Measurements from ENCODE around the gene CDH23. TPM values are rescaled to one million over a fixed set of nuclear protein-coding genes. Genes with fewer than 3 reads are reported as not detected.

The CDH23 gene
- total RNA-seq, 1 experiment from 2014 or later: 2.9 TPM

DNA sequence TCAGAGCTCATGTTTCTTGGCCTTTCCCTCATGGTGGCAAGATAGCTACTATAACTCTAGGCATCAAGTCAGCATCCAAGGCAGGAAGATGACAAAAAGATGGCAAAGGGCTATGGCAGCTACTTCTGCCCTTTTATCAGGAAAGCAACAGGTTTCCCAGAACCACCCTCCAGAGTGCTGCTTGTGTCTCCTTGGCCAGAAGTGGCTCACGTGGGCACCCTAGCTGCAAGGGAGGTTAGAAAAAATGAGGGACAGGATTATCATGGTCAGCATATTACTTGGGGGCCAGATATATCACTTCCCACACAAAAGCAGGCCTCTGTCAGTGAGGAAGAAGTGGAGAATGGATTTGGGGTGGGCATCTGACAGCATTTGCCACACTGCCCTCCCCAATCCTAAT, 347.1 kb downstream of the CDH23 start:
- Mint-ChIP-seq H3K36me3 (no peaks in the 10 kb centered on the region), H3K4me1 (peaks cover 13% of the 10 kb centered on the region), H3K27ac (no peak overlapping the region), H3K9me3 (peaks cover 10% of the 10 kb centered on the region; the same call in 1 of the 2 replicates), H3K4me3 (no peak overlapping the region), H3K27me3 (ENCODE audit: low read depth) (peaks cover 3% of the 10 kb centered on the region; the same call in 1 of the 2 replicates)
- no peak for ATAC-seq
- no peak for DNase-seq (ENCODE audit: low spot score)
- ChIA-PET CTCF (no interaction called here), POLR2A (no interaction called here)
- TF ChIP-seq, protein P1, sequence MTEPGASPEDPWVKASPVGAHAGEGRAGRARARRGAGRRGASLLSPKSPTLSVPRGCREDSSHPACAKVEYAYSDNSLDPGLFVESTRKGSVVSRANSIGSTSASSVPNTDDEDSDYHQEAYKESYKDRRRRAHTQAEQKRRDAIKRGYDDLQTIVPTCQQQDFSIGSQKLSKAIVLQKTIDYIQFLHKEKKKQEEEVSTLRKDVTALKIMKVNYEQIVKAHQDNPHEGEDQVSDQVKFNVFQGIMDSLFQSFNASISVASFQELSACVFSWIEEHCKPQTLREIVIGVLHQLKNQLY (CRISPR knock-in tag; IDR thresholded peaks at IDR 0.05): no peak
- TF ChIP-seq, protein P2, sequence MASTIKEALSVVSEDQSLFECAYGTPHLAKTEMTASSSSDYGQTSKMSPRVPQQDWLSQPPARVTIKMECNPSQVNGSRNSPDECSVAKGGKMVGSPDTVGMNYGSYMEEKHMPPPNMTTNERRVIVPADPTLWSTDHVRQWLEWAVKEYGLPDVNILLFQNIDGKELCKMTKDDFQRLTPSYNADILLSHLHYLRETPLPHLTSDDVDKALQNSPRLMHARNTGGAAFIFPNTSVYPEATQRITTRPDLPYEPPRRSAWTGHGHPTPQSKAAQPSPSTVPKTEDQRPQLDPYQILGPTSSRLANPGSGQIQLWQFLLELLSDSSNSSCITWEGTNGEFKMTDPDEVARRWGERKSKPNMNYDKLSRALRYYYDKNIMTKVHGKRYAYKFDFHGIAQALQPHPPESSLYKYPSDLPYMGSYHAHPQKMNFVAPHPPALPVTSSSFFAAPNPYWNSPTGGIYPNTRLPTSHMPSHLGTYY (CRISPR knock-in tag; IDR thresholded peaks at IDR 0.05): no peak
- TF ChIP-seq CREM (CRISPR knock-in tag; IDR thresholded peaks at IDR 0.05): no peak
- no peak for TF ChIP-seq TEAD4 (CRISPR knock-in tag; IDR thresholded peaks at IDR 0.05)

DNA sequence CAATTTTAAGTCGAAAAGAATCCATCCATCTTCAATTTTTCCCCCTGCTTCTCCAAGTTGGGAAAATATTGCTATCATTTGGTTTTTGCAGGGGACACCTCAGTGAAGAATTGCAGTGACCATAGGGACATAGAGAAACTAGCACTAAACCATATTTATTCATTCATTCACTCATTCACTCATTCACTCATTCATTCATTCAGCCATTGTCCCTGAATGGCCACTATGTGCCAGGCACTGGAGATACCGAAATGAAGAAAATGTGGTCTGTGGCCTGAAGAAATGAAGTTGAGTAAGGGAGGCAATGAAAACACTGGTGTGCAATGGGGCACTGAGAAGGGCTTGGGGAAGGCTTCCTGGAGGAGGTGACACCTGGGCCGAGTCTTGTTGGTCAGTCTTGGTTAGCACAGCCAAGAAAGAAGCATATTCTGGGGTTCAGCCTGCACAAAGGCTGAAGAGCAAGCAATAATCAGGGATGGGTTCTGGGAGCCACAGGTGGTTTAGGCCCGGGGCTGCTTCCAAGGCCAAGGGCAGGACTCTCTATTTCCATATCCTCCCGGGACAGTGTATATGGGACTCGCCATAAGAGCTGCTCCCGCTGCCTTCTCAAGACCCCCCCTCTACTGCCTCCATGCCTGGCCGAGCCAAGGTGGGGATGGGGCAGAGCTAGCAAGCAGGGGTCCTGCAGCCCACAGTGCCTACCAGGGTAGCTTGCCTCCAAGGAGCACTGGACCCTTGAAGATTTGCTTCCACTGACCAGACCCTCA, 348.4 kb downstream of the CDH23 start:
- no peaks in the 10 kb centered on the region for H3K27me3 Mint-ChIP-seq (ENCODE audit: low read depth)
- H3K4me1 Mint-ChIP-seq: peaks cover 17% of the 10 kb centered on the region
- H3K4me3 Mint-ChIP-seq: no peak overlapping the region
- TF ChIP-seq RELA (CRISPR knock-in tag; IDR thresholded peaks at IDR 0.05; ENCODE audit: borderline replicate concordance) (no peak), HMGA2 (CRISPR knock-in tag; IDR thresholded peaks at IDR 0.05) (no peak), ZNF671 (CRISPR knock-in tag; IDR thresholded peaks at IDR 0.05) (no peak), GTF2I (CRISPR knock-in tag; conservative IDR thresholded peaks at IDR 0.05) (no peak), CREM (CRISPR knock-in tag; IDR thresholded peaks at IDR 0.05) (no peak), IRF2 (CRISPR knock-in tag; IDR thresholded peaks at IDR 0.05; ENCODE audit: borderline replicate concordance, low read depth) (no peak)
- H3K36me3 Mint-ChIP-seq: no peaks in the 10 kb centered on the region
- ATAC-seq: no peak
- no peak overlapping the region for H3K27ac Mint-ChIP-seq
- DNase-seq (ENCODE audit: low spot score): no peak
- ChIA-PET CTCF (interaction anchor here (0.9 to 4.1 kb wide), 3 partner anchors 13 to 151 kb away, joined by 3 to 18 read pairs (median 6); no protein-coding TSS in a partner anchor), POLR2A (no interaction called here)
- H3K9me3 Mint-ChIP-seq: peaks cover 10% of the 10 kb centered on the region; the same call in 1 of the 2 replicates

DNA sequence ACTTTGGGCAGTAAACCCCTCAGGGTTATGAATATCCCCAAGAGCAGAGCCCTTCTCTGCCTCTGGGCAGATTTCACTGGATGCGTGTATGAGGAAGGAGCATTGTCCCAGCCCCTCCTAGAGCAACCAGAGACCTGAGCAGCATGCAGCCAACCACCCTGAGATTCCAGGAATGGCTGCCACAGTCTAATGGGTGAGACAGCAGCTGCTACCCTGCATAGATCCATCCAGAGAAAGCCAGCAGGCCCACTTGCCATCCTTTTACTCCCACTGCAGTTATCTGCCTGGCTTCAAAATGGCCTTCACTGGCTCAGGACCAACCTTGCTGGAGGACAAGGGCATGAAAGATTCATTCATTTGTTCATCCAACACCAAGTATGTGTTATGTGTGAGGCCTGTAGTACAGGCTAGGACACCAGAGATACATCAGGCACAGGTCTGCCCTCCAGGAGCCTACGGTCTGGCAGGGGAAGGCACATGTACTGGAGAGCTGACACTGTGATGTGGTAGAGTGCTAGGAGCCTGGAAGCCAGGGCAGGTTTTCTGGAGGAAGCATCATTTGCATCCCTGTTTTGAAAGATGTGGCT, 349.0 kb downstream of the CDH23 start:
- H3K9me3 Mint-ChIP-seq: peaks cover 10% of the 10 kb centered on the region; the same call in 1 of the 2 replicates
- DNase-seq (ENCODE audit: low spot score) (no peak), ATAC-seq (no peak)
- CTCF ChIA-PET: interaction anchor here (0.7 to 4.1 kb wide), 15 partner anchors 10 to 476 kb away, joined by 3 to 18 read pairs (median 5); partner anchors contain the start of genes C10orf105 and VSIR
- no peak overlapping the region for H3K27ac Mint-ChIP-seq
- no peak for TF ChIP-seq CREB1 (CRISPR knock-in tag; IDR thresholded peaks at IDR 0.05)
- TF ChIP-seq, protein P3, sequence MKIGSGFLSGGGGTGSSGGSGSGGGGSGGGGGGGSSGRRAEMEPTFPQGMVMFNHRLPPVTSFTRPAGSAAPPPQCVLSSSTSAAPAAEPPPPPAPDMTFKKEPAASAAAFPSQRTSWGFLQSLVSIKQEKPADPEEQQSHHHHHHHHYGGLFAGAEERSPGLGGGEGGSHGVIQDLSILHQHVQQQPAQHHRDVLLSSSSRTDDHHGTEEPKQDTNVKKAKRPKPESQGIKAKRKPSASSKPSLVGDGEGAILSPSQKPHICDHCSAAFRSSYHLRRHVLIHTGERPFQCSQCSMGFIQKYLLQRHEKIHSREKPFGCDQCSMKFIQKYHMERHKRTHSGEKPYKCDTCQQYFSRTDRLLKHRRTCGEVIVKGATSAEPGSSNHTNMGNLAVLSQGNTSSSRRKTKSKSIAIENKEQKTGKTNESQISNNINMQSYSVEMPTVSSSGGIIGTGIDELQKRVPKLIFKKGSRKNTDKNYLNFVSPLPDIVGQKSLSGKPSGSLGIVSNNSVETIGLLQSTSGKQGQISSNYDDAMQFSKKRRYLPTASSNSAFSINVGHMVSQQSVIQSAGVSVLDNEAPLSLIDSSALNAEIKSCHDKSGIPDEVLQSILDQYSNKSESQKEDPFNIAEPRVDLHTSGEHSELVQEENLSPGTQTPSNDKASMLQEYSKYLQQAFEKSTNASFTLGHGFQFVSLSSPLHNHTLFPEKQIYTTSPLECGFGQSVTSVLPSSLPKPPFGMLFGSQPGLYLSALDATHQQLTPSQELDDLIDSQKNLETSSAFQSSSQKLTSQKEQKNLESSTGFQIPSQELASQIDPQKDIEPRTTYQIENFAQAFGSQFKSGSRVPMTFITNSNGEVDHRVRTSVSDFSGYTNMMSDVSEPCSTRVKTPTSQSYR (CRISPR knock-in tag; IDR thresholded peaks at IDR 0.05): no peak
- TF ChIP-seq, protein P4, sequence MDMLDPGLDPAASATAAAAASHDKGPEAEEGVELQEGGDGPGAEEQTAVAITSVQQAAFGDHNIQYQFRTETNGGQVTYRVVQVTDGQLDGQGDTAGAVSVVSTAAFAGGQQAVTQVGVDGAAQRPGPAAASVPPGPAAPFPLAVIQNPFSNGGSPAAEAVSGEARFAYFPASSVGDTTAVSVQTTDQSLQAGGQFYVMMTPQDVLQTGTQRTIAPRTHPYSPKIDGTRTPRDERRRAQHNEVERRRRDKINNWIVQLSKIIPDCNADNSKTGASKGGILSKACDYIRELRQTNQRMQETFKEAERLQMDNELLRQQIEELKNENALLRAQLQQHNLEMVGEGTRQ (CRISPR knock-in tag; IDR thresholded peaks at IDR 0.05): no peak
- no peak for TF ChIP-seq ZBTB21 (CRISPR knock-in tag; IDR thresholded peaks at IDR 0.05; ENCODE audit: borderline replicate concordance)
- TF ChIP-seq, protein P5, sequence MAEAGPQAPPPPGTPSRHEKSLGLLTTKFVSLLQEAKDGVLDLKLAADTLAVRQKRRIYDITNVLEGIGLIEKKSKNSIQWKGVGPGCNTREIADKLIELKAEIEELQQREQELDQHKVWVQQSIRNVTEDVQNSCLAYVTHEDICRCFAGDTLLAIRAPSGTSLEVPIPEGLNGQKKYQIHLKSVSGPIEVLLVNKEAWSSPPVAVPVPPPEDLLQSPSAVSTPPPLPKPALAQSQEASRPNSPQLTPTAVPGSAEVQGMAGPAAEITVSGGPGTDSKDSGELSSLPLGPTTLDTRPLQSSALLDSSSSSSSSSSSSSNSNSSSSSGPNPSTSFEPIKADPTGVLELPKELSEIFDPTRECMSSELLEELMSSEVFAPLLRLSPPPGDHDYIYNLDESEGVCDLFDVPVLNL (CRISPR knock-in tag; IDR thresholded peaks at IDR 0.05; ENCODE audit: borderline replicate concordance, low read depth): no peak
- POLR2A ChIA-PET: interaction anchor here (1.2 kb wide), 1 partner anchor 37 kb away, joined by 3 read pairs; no protein-coding TSS in a partner anchor
- peaks cover 17% of the 10 kb centered on the region for H3K4me1 Mint-ChIP-seq
- no peaks in the 10 kb centered on the region for H3K27me3 Mint-ChIP-seq (ENCODE audit: low read depth)
- no peak overlapping the region for H3K4me3 Mint-ChIP-seq
- no peaks in the 10 kb centered on the region for H3K36me3 Mint-ChIP-seq

Measured in WTC11 (cell line).